ENCODE measurements around the gene STN1.

DNA sequence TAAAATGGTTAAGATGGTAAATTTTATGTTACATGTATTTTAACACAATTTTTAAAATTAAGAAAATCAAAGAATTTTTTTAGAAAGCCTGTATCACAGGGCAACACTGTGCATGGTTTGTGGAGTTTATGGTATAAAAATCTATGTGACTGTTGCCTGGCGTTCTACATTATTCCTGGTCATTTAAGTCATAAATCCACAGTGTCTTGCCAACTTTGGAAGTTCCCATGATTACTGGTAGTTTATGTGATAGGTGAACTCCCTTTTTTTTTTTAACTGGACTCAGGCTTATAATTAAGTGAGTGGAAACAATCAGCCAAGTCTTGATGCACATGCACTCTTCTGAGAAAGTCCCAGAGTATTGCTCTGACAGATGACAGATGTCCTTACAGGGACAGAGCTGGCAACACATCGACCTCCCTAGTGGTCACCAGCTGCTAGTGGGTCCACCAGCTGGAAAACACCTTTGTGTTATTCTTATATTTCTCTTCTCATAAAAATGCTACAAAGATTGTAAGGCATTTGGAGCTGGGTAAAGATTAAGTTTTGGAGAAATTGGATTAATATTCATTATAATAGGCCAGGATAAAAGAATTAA lies 8.8 kb upstream of the STN1 start:
- no peak for TF ChIP-seq POLR2A (IDR thresholded peaks at IDR 0.05)
- TF ChIP-seq CTCF (IDR thresholded peaks at IDR 0.05) = no peak
- TF ChIP-seq POLR2AphosphoS5 (IDR thresholded peaks at IDR 0.05) = no peak
